Activated CD8-positive, alpha-beta T cell treated with anti-CD3 and anti-CD28 coated beads, Interleukin-2, amount 10 ng/mL, durations not matched to agents 7 days and 5 days (primary cell): ENCODE results near the gene DTYMK. TPM values are rescaled to one million over a fixed set of nuclear protein-coding genes. Genes with fewer than 3 reads are reported as not detected.

ENCODE experiments used
- ATAC-seq: fragments of 150-1000 bp; cut with Tn5 transposase; one replicate; pipeline ENCODE4 v1.10.0; 2021; ENCODE audit warnings: moderate library complexity
- CTCF ChIA-PET: fragments of 350-600 bp; sonication (Branson Sonifier 250); formaldehyde crosslinking; loops from one replicate; lab custom pipeline; 2021; ENCODE audit warnings: antibody characterized with exemption; lab: Charles Lee
- POLR2A ChIA-PET: fragments of 350-600 bp; sonication (Branson Sonifier 250); formaldehyde crosslinking; loops from one replicate; lab custom pipeline; 2021; ENCODE audit warnings: antibody characterized with exemption; lab: Charles Lee
- DNase-seq: peaks from one replicate; pipeline ENCODE4 v3.0.0-alpha.2; 2020
- H3K27ac Mint-ChIP-seq: one replicate; pipeline ENCODE4 v1.8.0; 2021; ENCODE audit warnings: mild to moderate bottlenecking, mixed read lengths
- H3K27me3 Mint-ChIP-seq: one replicate; pipeline ENCODE4 v1.8.0; 2021; ENCODE audit warnings: low read depth, mixed read lengths
- H3K36me3 Mint-ChIP-seq: one replicate; pipeline ENCODE4 v1.8.0; 2021; ENCODE audit warnings: low read depth, mixed read lengths
- H3K4me1 Mint-ChIP-seq: one replicate; pipeline ENCODE4 v1.8.0; 2021; ENCODE audit warnings: low read depth, mixed read lengths
- H3K4me3 Mint-ChIP-seq: one replicate; pipeline ENCODE4 v1.8.0; 2021; ENCODE audit warnings: mild to moderate bottlenecking, mixed read lengths
- H3K9me3 Mint-ChIP-seq: one replicate; pipeline ENCODE4 v1.8.0; 2022; ENCODE audit warnings: mixed read lengths; ENCODE audit not compliant: insufficient read depth
- total RNA-seq, 2 experiments: library from RNA; stranded (reverse); gene quantifications; one replicate each; pipeline ENCODE4 v1.2.3, GENCODE V29; 2021

The DTYMK gene
- total RNA-seq, 2 experiments from 2014 or later = 101 to 103 TPM

GRCh38 chr2:241639385-241639784 is 47.2 kb downstream of the DTYMK start:
- DNase-seq (no peak), ATAC-seq (no peak)
- no peak overlapping the region for H3K4me3 Mint-ChIP-seq
- no peak overlapping the region for H3K27ac Mint-ChIP-seq
- H3K27me3 Mint-ChIP-seq = no peaks in the 10 kb centered on the region
- ChIA-PET CTCF (no interaction called here), POLR2A (no interaction called here)
- H3K4me1 Mint-ChIP-seq = peaks cover 48% of the 10 kb centered on the region
- H3K9me3 Mint-ChIP-seq = no peaks in the 10 kb centered on the region
- peaks cover 27% of the 10 kb centered on the region for H3K36me3 Mint-ChIP-seq

- POLR2A ChIA-PET = interaction anchor here (0.9 to 1.6 kb wide), 3 partner anchors 8 to 84 kb away, joined by 3 to 6 read pairs (median 3); no protein-coding TSS in a partner anchor
- H3K4me3 Mint-ChIP-seq = peak overlapping the region; percentile 90
- H3K4me1 Mint-ChIP-seq = peaks cover 49% of the 10 kb centered on the region
- DNase-seq (no peak), ATAC-seq (no peak)
- peaks cover 28% of the 10 kb centered on the region for H3K36me3 Mint-ChIP-seq
- CTCF ChIA-PET = interaction anchor here (0.8 to 1.7 kb wide), 5 partner anchors 20 to 1074 kb away, joined by 3 to 6 read pairs (median 4); partner anchors contain the start of genes HDLBP, ING5 and SEPTIN2
- H3K27me3 Mint-ChIP-seq = no peaks in the 10 kb centered on the region
- no peaks in the 10 kb centered on the region for H3K9me3 Mint-ChIP-seq
- peak overlapping the region; percentile 94 for H3K27ac Mint-ChIP-seq
Observed at GRCh38 chr2:241638940-241639339, 47.7 kb downstream of the DTYMK start.

GRCh38 chr2:241637795-241638660 is 48.6 kb downstream of the DTYMK start:
- H3K27me3 Mint-ChIP-seq = no peaks in the 10 kb centered on the region
- CTCF ChIA-PET = interaction anchor here (0.6 to 1.7 kb wide), 9 partner anchors 13 to 1073 kb away, joined by 3 to 6 read pairs (median 3); partner anchors contain the start of genes HDLBP, ING5 and SEPTIN2
- peak overlapping the region; percentile 94 for H3K27ac Mint-ChIP-seq
- H3K4me1 Mint-ChIP-seq = peaks cover 49% of the 10 kb centered on the region
- H3K36me3 Mint-ChIP-seq = peaks cover 34% of the 10 kb centered on the region
- POLR2A ChIA-PET = interaction anchor here (0.9 to 2.3 kb wide), 5 partner anchors 7 to 83 kb away, joined by 3 to 12 read pairs (median 3); no protein-coding TSS in a partner anchor
- no peaks in the 10 kb centered on the region for H3K9me3 Mint-ChIP-seq
- H3K4me3 Mint-ChIP-seq = peak overlapping the region; percentile 90
- DNase-seq = peak; percentile 44
- ATAC-seq = peak; percentile 39

GRCh38 chr2:241637018-241637794 is 49.4 kb downstream of the DTYMK start, which contains the start of the genes ATG4B and THAP4:
ATG4B (plus strand) TSS chr2:241637693; CDS start chr2:241637715, 22 bp downstream.
THAP4 (minus strand) TSS chr2:241637158; CDS start chr2:241637017, 141 bp downstream.
- Mint-ChIP-seq H3K36me3 (peaks cover 40% of the 10 kb centered on the region), H3K27ac (peak within 1 kb of the TSS; percentile 94), H3K4me3 (peak within 1 kb of the TSS; percentile 90), H3K27me3 (no peaks in the 10 kb centered on the region), H3K4me1 (peaks cover 49% of the 10 kb centered on the region), H3K9me3 (no peaks in the 10 kb centered on the region)
- ChIA-PET POLR2A (interaction anchor here (1.0 to 2.3 kb wide), 3 partner anchors 11 to 22 kb away, joined by 3 to 12 read pairs (median 6); no protein-coding TSS in a partner anchor), CTCF (interaction anchor here (0.6 to 1.7 kb wide), 7 partner anchors 13 to 322 kb away, joined by 3 to 6 read pairs (median 4); partner anchors contain the start of genes HDLBP, ING5 and SEPTIN2)
- ATAC-seq (peak; percentile 76), DNase-seq (peak; percentile 81)

GRCh38 chr2:241636182-241637017 is 50.2 kb downstream of the DTYMK start:
- peak; percentile 47 for ATAC-seq
- H3K36me3 Mint-ChIP-seq = peaks cover 43% of the 10 kb centered on the region
- peaks cover 44% of the 10 kb centered on the region for H3K4me1 Mint-ChIP-seq
- peak; percentile 52 for DNase-seq
- peak overlapping the region; percentile 78 for H3K27ac Mint-ChIP-seq
- peak overlapping the region; percentile 78 for H3K4me3 Mint-ChIP-seq
- no peaks in the 10 kb centered on the region for H3K27me3 Mint-ChIP-seq
- H3K9me3 Mint-ChIP-seq = no peaks in the 10 kb centered on the region
- CTCF ChIA-PET = no interaction called here
- POLR2A ChIA-PET = interaction anchor here (2.3 kb wide), 1 partner anchor 19 kb away, joined by 12 read pairs; no protein-coding TSS in a partner anchor

- H3K4me1 Mint-ChIP-seq = peaks cover 40% of the 10 kb centered on the region
- DNase-seq (no peak), ATAC-seq (no peak)
- peaks cover 42% of the 10 kb centered on the region for H3K36me3 Mint-ChIP-seq
- POLR2A ChIA-PET = no interaction called here
- peak overlapping the region; percentile 78 for H3K4me3 Mint-ChIP-seq
- no peaks in the 10 kb centered on the region for H3K9me3 Mint-ChIP-seq
- CTCF ChIA-PET = no interaction called here
- peak overlapping the region; percentile 78 for H3K27ac Mint-ChIP-seq
- no peaks in the 10 kb centered on the region for H3K27me3 Mint-ChIP-seq
Observed at GRCh38 chr2:241635756-241636155, 50.9 kb downstream of the DTYMK start.

GRCh38 chr2:241633561-241633960 is 53.1 kb downstream of the DTYMK start:
- H3K4me1 Mint-ChIP-seq = peaks cover 25% of the 10 kb centered on the region
- ATAC-seq (no peak), DNase-seq (no peak)
- ChIA-PET CTCF (interaction anchor here (1.0 kb wide), 1 partner anchor 23 kb away, joined by 5 read pairs; no protein-coding TSS in a partner anchor), POLR2A (interaction anchor here (0.6 to 2.1 kb wide), 2 partner anchors 16 to 526 kb away, joined by 3 to 7 read pairs; no protein-coding TSS in a partner anchor)
- H3K9me3 Mint-ChIP-seq = no peaks in the 10 kb centered on the region
- no peak overlapping the region for H3K27ac Mint-ChIP-seq
- H3K36me3 Mint-ChIP-seq = peaks cover 26% of the 10 kb centered on the region
- no peaks in the 10 kb centered on the region for H3K27me3 Mint-ChIP-seq
- no peak overlapping the region for H3K4me3 Mint-ChIP-seq

GRCh38 chr2:241632478-241633325 is 53.9 kb downstream of the DTYMK start:
- no peak overlapping the region for H3K4me3 Mint-ChIP-seq
- CTCF ChIA-PET = interaction anchor here (1.4 kb wide), 1 partner anchor 15 kb away, joined by 3 read pairs; no protein-coding TSS in a partner anchor
- H3K36me3 Mint-ChIP-seq = peaks cover 29% of the 10 kb centered on the region
- DNase-seq = no peak
- no peaks in the 10 kb centered on the region for H3K9me3 Mint-ChIP-seq
- no peaks in the 10 kb centered on the region for H3K27me3 Mint-ChIP-seq
- POLR2A ChIA-PET = interaction anchor here (2.1 kb wide), 1 partner anchor 15 kb away, joined by 7 read pairs; no protein-coding TSS in a partner anchor
- H3K4me1 Mint-ChIP-seq = peaks cover 25% of the 10 kb centered on the region
- no peak overlapping the region for H3K27ac Mint-ChIP-seq
- ATAC-seq = no peak

- no peak overlapping the region for H3K4me3 Mint-ChIP-seq
- no peak overlapping the region for H3K27ac Mint-ChIP-seq
Observed at GRCh38 chr2:241629762-241630435, 56.7 kb downstream of the DTYMK start.

More at GRCh38 chr2:241629762-241630435, 56.7 kb downstream of the DTYMK start:
- no peaks in the 10 kb centered on the region for H3K27me3 Mint-ChIP-seq
- ChIA-PET CTCF (no interaction called here), POLR2A (interaction anchor here (0.5 kb wide), 1 partner anchor 9 kb away, joined by 3 read pairs; no protein-coding TSS in a partner anchor)
- no peaks in the 10 kb centered on the region for H3K9me3 Mint-ChIP-seq
- peaks cover 12% of the 10 kb centered on the region for H3K4me1 Mint-ChIP-seq
- peaks cover 33% of the 10 kb centered on the region for H3K36me3 Mint-ChIP-seq
- DNase-seq (no peak), ATAC-seq (no peak)
